ENCODE data around the gene SORD. TPM values are rescaled to one million over a fixed set of nuclear protein-coding genes. Genes with fewer than 3 reads are reported as not detected.

The SORD gene
- total RNA-seq, 1 donor from 2014 or later, result 54.8 TPM

DNA sequence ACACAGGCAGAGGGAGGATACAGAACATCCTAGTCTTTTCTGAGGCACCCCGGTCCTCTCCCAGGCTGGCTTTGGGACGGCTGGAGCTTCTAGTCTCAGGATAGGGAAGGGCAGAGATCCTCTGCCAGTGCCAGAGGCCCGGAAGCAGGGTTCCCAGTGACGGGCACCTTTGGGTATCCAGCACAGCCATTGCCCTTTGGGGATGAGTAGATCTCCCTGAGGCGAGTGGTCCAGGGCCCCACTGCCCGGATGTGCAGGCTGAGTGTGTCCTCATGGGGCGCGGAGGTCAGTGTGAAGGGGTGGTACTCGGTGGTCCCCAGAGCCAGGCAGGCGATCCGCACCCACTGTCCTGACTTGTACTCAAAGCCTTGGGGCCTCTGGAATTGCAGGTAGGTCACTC is 72.7 kb downstream of the SORD start:
- TF ChIP-seq, protein P1, sequence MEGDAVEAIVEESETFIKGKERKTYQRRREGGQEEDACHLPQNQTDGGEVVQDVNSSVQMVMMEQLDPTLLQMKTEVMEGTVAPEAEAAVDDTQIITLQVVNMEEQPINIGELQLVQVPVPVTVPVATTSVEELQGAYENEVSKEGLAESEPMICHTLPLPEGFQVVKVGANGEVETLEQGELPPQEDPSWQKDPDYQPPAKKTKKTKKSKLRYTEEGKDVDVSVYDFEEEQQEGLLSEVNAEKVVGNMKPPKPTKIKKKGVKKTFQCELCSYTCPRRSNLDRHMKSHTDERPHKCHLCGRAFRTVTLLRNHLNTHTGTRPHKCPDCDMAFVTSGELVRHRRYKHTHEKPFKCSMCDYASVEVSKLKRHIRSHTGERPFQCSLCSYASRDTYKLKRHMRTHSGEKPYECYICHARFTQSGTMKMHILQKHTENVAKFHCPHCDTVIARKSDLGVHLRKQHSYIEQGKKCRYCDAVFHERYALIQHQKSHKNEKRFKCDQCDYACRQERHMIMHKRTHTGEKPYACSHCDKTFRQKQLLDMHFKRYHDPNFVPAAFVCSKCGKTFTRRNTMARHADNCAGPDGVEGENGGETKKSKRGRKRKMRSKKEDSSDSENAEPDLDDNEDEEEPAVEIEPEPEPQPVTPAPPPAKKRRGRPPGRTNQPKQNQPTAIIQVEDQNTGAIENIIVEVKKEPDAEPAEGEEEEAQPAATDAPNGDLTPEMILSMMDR (conservative IDR thresholded peaks at IDR 0.05), result no peak
- peaks cover 16% of the 10 kb centered on the region for H3K27me3 Mint-ChIP-seq (ENCODE audit: low read depth)
- H3K4me1 Mint-ChIP-seq, result no peaks in the 10 kb centered on the region
- no peak overlapping the region for H3K27ac Mint-ChIP-seq (ENCODE audit: unreplicated experiment)
- no peak overlapping the region for H3K4me3 Mint-ChIP-seq
- no peaks in the 10 kb centered on the region for H3K9me3 Mint-ChIP-seq
- no peak for DNase-seq (ENCODE audit: low read depth, low spot score)
- no peaks in the 10 kb centered on the region for H3K36me3 Mint-ChIP-seq (ENCODE audit: low read depth)

DNA sequence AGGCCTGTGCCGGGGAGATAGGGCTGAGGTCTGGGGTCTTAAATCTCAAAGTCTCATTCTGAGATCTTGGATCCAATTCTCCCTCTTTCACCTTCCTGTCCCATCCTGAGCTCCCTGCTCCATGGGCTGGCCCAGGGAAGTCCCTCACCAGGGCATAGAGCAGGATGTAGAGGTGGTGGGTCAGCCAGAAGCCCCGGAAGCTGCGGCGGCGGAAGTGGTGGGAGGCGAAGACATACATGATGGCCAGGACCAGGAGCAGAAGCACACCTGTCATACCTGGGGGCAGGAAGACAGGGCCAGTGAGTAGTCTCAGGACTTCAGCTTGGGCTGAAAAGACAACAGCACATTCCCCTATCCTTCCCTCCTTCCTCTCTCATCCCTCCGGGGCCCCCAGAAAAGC is 74.5 kb downstream of the SORD start:
- H3K4me1 Mint-ChIP-seq, result no peaks in the 10 kb centered on the region
- no peaks in the 10 kb centered on the region for H3K9me3 Mint-ChIP-seq
- no peak overlapping the region for H3K4me3 Mint-ChIP-seq
- peaks cover 2% of the 10 kb centered on the region for H3K27me3 Mint-ChIP-seq (ENCODE audit: low read depth)
- H3K36me3 Mint-ChIP-seq (ENCODE audit: low read depth), result no peaks in the 10 kb centered on the region
- TF ChIP-seq, protein P1 (conservative IDR thresholded peaks at IDR 0.05), result no peak
- no peak overlapping the region for H3K27ac Mint-ChIP-seq (ENCODE audit: unreplicated experiment)
- no peak for DNase-seq (ENCODE audit: low read depth, low spot score)

DNA sequence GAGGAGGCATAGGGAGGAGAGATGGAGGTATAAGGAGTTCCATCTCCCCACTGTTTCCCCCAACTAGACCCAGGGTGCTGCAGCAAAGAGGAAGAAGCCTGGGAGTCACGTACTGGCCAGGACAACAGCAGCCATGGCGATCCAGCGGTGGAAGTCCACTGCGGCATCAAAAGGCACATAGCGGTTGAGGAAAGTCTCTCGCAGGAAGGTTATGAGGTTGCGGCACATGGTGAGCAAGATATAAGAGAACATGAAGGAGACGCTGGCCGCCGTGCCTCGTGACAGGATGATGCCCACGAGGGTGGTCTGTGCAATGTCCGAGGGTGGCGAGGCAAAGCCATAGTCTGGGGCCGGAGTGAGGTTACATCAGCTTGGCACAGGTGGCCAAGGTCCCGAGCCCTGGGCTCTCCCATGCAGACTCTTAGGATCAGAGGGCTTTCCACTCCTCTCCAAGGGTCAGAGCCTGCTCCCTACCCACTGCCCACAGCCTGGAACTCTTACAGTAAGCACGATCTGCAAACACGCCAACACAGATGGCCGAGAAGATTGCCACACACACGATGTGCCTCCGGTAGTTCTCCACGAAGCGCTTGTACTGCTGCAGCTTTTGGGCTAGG is 76.7 kb downstream of the SORD start:
- Mint-ChIP-seq H3K27me3 (ENCODE audit: low read depth) (peaks cover 6% of the 10 kb centered on the region), H3K36me3 (ENCODE audit: low read depth) (no peaks in the 10 kb centered on the region), H3K4me1 (peaks cover 6% of the 10 kb centered on the region), H3K27ac (ENCODE audit: unreplicated experiment) (no peak overlapping the region), H3K9me3 (no peaks in the 10 kb centered on the region), H3K4me3 (no peak overlapping the region)
- TF ChIP-seq, protein P1 (conservative IDR thresholded peaks at IDR 0.05), result no peak
- no peak for DNase-seq (ENCODE audit: low read depth, low spot score)

DNA sequence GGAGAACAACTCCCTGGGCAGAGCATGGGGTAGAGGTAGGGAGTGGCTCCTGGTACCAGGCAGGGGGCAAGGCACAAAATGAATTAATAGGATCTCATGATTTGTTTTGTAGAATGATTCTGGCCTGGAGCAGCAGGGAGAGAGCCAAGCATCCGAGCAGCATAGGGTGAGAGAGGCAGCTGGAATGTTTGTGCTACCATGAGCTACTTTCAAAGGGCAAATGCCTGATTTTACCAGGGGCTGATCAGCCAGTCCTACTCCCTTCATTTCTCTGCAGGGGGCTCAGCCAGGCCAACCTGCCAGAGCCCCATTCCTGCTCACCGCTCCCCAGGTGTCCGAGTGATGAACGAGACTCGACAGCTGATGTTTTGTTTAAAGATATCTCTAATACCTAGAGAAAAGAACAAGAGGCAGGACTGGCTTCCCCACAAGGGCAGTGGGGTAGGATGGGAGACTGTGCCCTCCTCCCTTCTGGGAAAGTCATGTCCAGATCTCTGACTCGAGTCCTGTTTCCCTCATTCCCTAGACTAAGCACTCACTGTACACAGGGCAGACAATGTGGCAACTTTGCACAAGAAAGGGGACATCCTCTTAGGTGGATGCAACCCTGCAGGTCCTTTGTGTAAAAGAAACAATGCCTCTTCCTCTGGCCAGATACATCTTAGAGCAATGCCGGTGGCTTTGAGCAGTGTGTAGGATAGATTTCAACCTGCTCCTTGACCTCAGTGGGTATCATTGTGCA is 78.1 kb downstream of the SORD start:
- no peak for DNase-seq (ENCODE audit: low read depth, low spot score)
- Mint-ChIP-seq H3K36me3 (ENCODE audit: low read depth) (no peaks in the 10 kb centered on the region), H3K9me3 (no peaks in the 10 kb centered on the region), H3K27me3 (ENCODE audit: low read depth) (peaks cover 6% of the 10 kb centered on the region), H3K27ac (ENCODE audit: unreplicated experiment) (peak overlapping the region; percentile 75), H3K4me3 (no peak overlapping the region), H3K4me1 (peaks cover 6% of the 10 kb centered on the region)
- TF ChIP-seq, protein P1 (conservative IDR thresholded peaks at IDR 0.05), result no peak

DNA sequence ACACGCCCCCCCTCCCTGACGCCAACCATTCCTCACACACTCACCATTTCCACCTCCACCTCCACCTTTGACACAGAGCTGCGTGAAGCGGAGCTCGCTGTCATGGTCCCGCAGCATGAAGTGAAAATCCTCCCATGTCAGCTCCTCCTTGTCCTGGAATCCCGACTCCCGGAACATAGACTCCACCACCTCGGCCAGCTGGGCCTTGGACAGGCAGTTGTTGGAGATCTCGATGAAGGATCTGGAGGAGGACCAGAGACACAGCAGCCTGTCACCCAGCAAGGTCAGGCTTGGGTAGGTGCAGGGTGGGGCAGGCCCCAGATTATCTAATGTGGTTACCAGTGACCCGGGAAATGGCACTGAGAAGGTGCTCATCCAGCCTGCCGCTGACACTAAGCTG is 78.8 kb downstream of the SORD start:
- TF ChIP-seq, protein P1 (conservative IDR thresholded peaks at IDR 0.05), result no peak
- DNase-seq (ENCODE audit: low read depth, low spot score), result no peak
- no peaks in the 10 kb centered on the region for H3K36me3 Mint-ChIP-seq (ENCODE audit: low read depth)
- H3K4me3 Mint-ChIP-seq, result no peak overlapping the region
- no peaks in the 10 kb centered on the region for H3K9me3 Mint-ChIP-seq
- H3K4me1 Mint-ChIP-seq, result peaks cover 6% of the 10 kb centered on the region
- peaks cover 8% of the 10 kb centered on the region for H3K27me3 Mint-ChIP-seq (ENCODE audit: low read depth)
- H3K27ac Mint-ChIP-seq (ENCODE audit: unreplicated experiment), result no peak overlapping the region
